Measurements from ENCODE around the gene GFPT1.

- TF ChIP-seq CTCF (IDR thresholded peaks at IDR 0.05) (no peak), POLR2A (IDR thresholded peaks at IDR 0.05) (no peak)
Observed at GRCh38 chr2:69381337-69381737, 5.7 kb downstream of the GFPT1 start.

All from body of pancreas (tissue), 4 donors.